ENCODE data around the gene MACF1. TPM values are rescaled to one million over a fixed set of nuclear protein-coding genes. Genes with fewer than 3 reads are reported as not detected.

Gene MACF1
- polyA plus RNA-seq, 1 of the 3 experiments (the other 2 are of a cell fraction): 37.6 TPM

- Histone ChIP-seq H3K9me2 (no peaks in the 10 kb centered on the region), H3K9ac (no peak overlapping the region), H3K4me2 (no peak overlapping the region), H3K4me1 (ENCODE audit: control insufficient read depth in 1 of 2, insufficient read depth in 2 of 2, low read depth in 1 of 2, low read length in 1 of 2) (peaks cover 18 to 63% of the 10 kb centered on the region in 2 experiments), H3F3A (replicated peaks; ENCODE audit: insufficient read depth) (peaks cover 62% of the 10 kb centered on the region), H3K79me2 (ENCODE audit: insufficient read depth) (peaks cover 86% of the 10 kb centered on the region), H3K9me3 (no peaks in the 10 kb centered on the region), H4K20me1 (ENCODE audit: insufficient read depth) (peaks cover 7% of the 10 kb centered on the region), H2AFZ (ENCODE audit: low read depth) (no peak overlapping the region), H3K36me3 (replicated peaks in 1 of 2; ENCODE audit: control insufficient read depth in 1 of 2, insufficient read depth in 2 of 2, low read length in 1 of 2) (no peaks in the 10 kb centered on the region), H3K4me3 (ENCODE audit: low read depth in 2 of 2, low read length in 1 of 2) (no peak overlapping the region), H3K27ac (ENCODE audit: low read depth in 2 of 2, low read length in 1 of 2) (no peak overlapping the region), H3K27me3 (ENCODE audit: insufficient read depth) (no peaks in the 10 kb centered on the region)
- CTCF ChIA-PET: interaction anchor here (0.6 to 9.1 kb wide), 2 partner anchors 11 to 734 kb away, joined by 3 to 53 read pairs; no protein-coding TSS in a partner anchor
- WGBS (ENCODE audit: low lambda C conversion rate): 82% methylated on average over 3 of the region's 3 CpGs
- no peak for DNase-seq
- POLR2A ChIA-PET: no interaction called here
- TF ChIP-seq MEF2A (IDR thresholded peaks at IDR 0.05; ENCODE audit: borderline replicate concordance, low read depth) (no peak), RFX5 (IDR thresholded peaks at IDR 0.05; ENCODE audit: low read length) (no peak), FOXM1 (IDR thresholded peaks at IDR 0.05; ENCODE audit: low read depth) (no peak), SIN3A (IDR thresholded peaks at IDR 0.05; ENCODE audit: borderline replicate concordance, low read depth, low read length) (no peak), MXI1 (IDR thresholded peaks at IDR 0.05; ENCODE audit: low read depth, low read length) (no peak)
Measured at GRCh38 chr1:39181311-39181710, 23.2 kb upstream of the MACF1 start.

- Histone ChIP-seq H3F3A (replicated peaks; ENCODE audit: insufficient read depth) (peaks cover 64% of the 10 kb centered on the region), H3K9ac (no peak overlapping the region), H4K20me1 (ENCODE audit: insufficient read depth) (peaks cover 7% of the 10 kb centered on the region), H3K79me2 (ENCODE audit: insufficient read depth) (peaks cover 84% of the 10 kb centered on the region), H2AFZ (ENCODE audit: low read depth) (no peak overlapping the region), H3K4me2 (no peak overlapping the region), H3K9me3 (no peaks in the 10 kb centered on the region), H3K9me2 (no peaks in the 10 kb centered on the region), H3K27me3 (ENCODE audit: insufficient read depth) (no peaks in the 10 kb centered on the region), H3K4me3 (ENCODE audit: low read depth in 2 of 2, low read length in 1 of 2) (no peak overlapping the region), H3K27ac (ENCODE audit: low read depth in 2 of 2, low read length in 1 of 2) (peak overlapping the region in 1 of 2 experiments; percentile 93; a peak in 1 of 4 replicates), H3K4me1 (ENCODE audit: control insufficient read depth in 1 of 2, insufficient read depth in 2 of 2, low read depth in 1 of 2, low read length in 1 of 2) (peaks cover 18 to 60% of the 10 kb centered on the region in 2 experiments), H3K36me3 (replicated peaks in 1 of 2; ENCODE audit: control insufficient read depth in 1 of 2, insufficient read depth in 2 of 2, low read length in 1 of 2) (no peaks in the 10 kb centered on the region)
- WGBS (ENCODE audit: low lambda C conversion rate): 98% methylated on average over 2 of the region's 2 CpGs
- DNase-seq: no peak
- ChIA-PET CTCF (interaction anchor here (1.4 to 9.1 kb wide), 2 partner anchors 10 to 75 kb away, joined by 3 to 53 read pairs; no protein-coding TSS in a partner anchor), POLR2A (no interaction called here)
- TF ChIP-seq FOXM1 (IDR thresholded peaks at IDR 0.05; ENCODE audit: low read depth) (no peak), TAF1 (IDR thresholded peaks at IDR 0.05; ENCODE audit: borderline replicate concordance, low read depth, low read length) (no peak), GABPA (IDR thresholded peaks at IDR 0.05; ENCODE audit: low read depth) (no peak), EP300 (IDR thresholded peaks at IDR 0.05; ENCODE audit: borderline replicate concordance in 1 of 2, low read depth in 1 of 2, low read length in 1 of 2) (no peak), TCF12 (IDR thresholded peaks at IDR 0.05) (no peak), MAX (IDR thresholded peaks at IDR 0.05; ENCODE audit: low read depth) (no peak), NFIC (IDR thresholded peaks at IDR 0.05; ENCODE audit: borderline replicate concordance) (no peak), MXI1 (IDR thresholded peaks at IDR 0.05; ENCODE audit: low read depth, low read length) (no peak)
Measured at GRCh38 chr1:39182804-39183203, 21.7 kb upstream of the MACF1 start.

Measured in SK-N-SH (cell line).